ENCODE results near the gene RBM4B. TPM values are rescaled to one million over a fixed set of nuclear protein-coding genes. Genes with fewer than 3 reads are reported as not detected.

Gene RBM4B
- total RNA-seq, 1 donor from 2014 or later = 9.5 TPM

DNA sequence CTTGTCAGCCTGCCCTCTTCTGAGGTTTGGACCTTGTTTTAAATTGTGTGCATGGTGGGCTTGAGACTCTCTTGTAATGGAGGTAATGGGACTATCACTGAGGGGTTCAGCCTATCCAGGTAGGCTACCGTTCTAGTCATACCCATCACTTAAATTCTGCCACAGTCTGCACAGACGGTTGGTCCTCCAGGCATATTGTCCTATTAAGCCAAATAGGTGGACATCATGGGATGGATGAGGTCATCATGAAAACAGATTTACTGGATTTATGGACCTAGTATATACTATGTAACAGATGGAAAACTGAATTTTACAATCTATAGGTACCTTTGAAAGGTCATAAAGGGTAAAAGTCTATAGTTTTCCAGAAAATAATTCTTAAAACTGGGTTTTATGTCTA lies 48.3 kb downstream of the RBM4B start:
- Histone ChIP-seq H3K36me3 (peaks cover 70% of the 10 kb centered on the region), H3K4me1 (peaks cover 2% of the 10 kb centered on the region), H3K27me3 (no peaks in the 10 kb centered on the region), H3K4me3 (no peak overlapping the region), H3K9me3 (no peaks in the 10 kb centered on the region), H3K27ac (no peak overlapping the region)
- intact Hi-C loops (cut with DNase I) = no loop called here
- no peak for ATAC-seq
- DNase-seq = no peak
- TF ChIP-seq, protein P1, sequence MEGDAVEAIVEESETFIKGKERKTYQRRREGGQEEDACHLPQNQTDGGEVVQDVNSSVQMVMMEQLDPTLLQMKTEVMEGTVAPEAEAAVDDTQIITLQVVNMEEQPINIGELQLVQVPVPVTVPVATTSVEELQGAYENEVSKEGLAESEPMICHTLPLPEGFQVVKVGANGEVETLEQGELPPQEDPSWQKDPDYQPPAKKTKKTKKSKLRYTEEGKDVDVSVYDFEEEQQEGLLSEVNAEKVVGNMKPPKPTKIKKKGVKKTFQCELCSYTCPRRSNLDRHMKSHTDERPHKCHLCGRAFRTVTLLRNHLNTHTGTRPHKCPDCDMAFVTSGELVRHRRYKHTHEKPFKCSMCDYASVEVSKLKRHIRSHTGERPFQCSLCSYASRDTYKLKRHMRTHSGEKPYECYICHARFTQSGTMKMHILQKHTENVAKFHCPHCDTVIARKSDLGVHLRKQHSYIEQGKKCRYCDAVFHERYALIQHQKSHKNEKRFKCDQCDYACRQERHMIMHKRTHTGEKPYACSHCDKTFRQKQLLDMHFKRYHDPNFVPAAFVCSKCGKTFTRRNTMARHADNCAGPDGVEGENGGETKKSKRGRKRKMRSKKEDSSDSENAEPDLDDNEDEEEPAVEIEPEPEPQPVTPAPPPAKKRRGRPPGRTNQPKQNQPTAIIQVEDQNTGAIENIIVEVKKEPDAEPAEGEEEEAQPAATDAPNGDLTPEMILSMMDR (IDR thresholded peaks at IDR 0.05) = no peak

DNA sequence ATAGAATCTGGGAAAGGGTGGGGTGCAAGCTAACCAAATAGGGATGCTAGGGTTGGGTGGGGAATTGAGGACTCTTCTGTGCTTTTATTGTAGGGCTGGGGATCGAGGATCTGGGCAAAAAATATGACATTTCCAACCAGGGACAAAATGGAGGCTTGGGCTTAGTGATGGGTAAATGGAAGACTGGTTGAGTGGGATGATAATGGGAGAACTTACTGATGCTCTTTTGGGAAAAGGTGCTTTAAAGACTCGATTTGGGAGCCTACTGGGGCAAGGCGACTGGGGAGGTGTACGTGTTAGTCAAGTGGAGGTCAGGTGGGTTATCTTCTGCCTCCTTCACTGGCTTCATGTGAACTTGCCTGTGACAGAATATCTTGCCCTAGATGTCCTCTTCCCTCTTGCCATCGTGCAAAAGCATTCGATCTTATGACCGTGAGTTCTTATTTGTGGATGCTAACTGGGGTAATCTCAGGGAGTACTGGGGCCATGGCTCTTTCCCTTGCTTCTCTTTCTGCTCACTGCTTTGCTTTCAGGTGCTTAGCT lies 49.6 kb downstream of the RBM4B start:
- Histone ChIP-seq H3K27me3 (no peaks in the 10 kb centered on the region), H3K4me3 (no peak overlapping the region), H3K4me1 (peaks cover 7% of the 10 kb centered on the region), H3K36me3 (peaks cover 73% of the 10 kb centered on the region), H3K27ac (no peak overlapping the region), H3K9me3 (no peaks in the 10 kb centered on the region)
- intact Hi-C loops (cut with DNase I) = no loop called here
- ATAC-seq (no peak), DNase-seq (no peak)
- TF ChIP-seq, protein P1 (IDR thresholded peaks at IDR 0.05) = no peak

DNA sequence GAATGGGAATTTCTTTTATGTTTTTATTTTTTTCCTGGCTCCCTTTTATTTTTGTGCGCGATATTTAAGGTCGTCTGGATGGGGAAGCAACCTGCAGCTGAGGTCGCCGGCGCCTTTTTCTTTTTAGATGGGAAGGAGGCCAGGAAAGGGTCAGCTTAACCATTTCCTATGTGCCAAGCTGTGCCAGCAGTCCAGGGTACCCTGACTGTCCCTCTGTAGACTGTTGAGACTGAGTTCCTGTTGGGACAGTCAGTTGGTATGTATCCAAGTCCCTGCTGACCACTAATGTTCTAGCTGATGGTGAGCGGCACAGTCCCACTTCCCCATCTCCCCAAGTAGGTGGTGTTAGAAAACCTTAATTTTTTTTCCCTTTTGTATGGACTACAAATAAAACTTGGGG lies 50.8 kb downstream of the RBM4B start:
- Histone ChIP-seq H3K27ac (no peak overlapping the region), H3K36me3 (peaks cover 81% of the 10 kb centered on the region), H3K4me3 (no peak overlapping the region), H3K4me1 (peaks cover 19% of the 10 kb centered on the region), H3K9me3 (no peaks in the 10 kb centered on the region), H3K27me3 (no peaks in the 10 kb centered on the region)
- TF ChIP-seq, protein P1 (IDR thresholded peaks at IDR 0.05) = no peak
- ATAC-seq (peak; percentile 32), DNase-seq (no peak)
- intact Hi-C loops (cut with DNase I) = no loop called here

DNA sequence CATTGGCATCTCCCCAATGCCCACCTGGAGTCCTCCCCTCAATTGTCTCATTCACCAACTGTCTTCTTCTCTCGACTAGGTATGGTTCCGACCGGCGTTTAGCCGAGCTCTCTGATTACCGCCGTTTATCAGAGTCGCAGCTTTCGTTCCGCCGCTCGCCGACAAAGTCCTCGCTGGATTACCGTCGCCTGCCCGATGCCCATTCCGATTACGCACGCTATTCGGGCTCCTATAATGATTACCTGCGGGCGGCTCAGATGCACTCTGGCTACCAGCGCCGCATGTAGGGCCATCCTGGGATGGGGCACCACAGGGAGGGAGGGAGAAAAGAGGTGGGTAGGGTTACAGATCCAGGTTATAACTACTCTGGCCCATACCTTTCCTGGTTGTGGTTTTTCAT lies 51.3 kb downstream of the RBM4B start:
- intact Hi-C loops (cut with DNase I) = no loop called here
- ATAC-seq (no peak), DNase-seq (no peak)
- peaks cover 18% of the 10 kb centered on the region for H3K4me1 ChIP-seq
- H3K4me3 ChIP-seq = no peak overlapping the region
- H3K36me3 ChIP-seq = peaks cover 81% of the 10 kb centered on the region
- no peak overlapping the region for H3K27ac ChIP-seq
- H3K27me3 ChIP-seq = no peaks in the 10 kb centered on the region
- no peaks in the 10 kb centered on the region for H3K9me3 ChIP-seq
- TF ChIP-seq, protein P1 (IDR thresholded peaks at IDR 0.05) = no peak

DNA sequence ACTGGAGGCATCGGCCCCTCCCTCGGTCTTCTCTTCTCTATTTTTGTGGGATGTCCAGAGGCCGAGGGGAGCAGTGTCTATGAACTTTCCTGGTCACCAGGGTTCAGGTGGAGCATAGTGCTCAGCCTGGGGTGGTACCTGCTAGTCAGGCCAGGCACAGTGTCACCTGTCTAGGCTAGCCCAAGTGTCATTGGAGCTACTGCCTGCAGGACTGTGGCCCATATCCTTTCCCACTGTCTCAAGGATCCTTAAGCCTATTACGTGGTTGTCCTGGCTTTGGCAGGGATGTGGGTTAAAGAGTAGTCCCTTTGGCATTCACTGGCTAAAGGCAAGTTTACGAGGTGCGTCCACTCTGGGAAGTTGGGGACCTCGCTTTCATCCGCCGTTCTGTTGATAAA lies 51.9 kb downstream of the RBM4B start:
- Histone ChIP-seq H3K9me3 (no peaks in the 10 kb centered on the region), H3K4me3 (no peak overlapping the region), H3K4me1 (peaks cover 25% of the 10 kb centered on the region), H3K27me3 (no peaks in the 10 kb centered on the region), H3K27ac (no peak overlapping the region), H3K36me3 (peaks cover 78% of the 10 kb centered on the region)
- DNase-seq (no peak), ATAC-seq (no peak)
- intact Hi-C loops (cut with DNase I) = no loop called here
- TF ChIP-seq, protein P1 (IDR thresholded peaks at IDR 0.05) = no peak

Data from upper lobe of right lung (tissue), 1 donor.